DMS 273 (cell line): ENCODE data around the gene ACYP2.
"Not testable (repeated sequence)": the region's sequence is repeated elsewhere in the genome, so short reads cannot be mapped to it uniquely, and the experiment has no call there.

ENCODE experiments used
- DNase-seq: peaks from one replicate; lab custom pipeline; 2025; ENCODE audit not compliant: unreplicated experiment; lab: John Stamatoyannopoulos, UW

ACYP2 gene

DNA sequence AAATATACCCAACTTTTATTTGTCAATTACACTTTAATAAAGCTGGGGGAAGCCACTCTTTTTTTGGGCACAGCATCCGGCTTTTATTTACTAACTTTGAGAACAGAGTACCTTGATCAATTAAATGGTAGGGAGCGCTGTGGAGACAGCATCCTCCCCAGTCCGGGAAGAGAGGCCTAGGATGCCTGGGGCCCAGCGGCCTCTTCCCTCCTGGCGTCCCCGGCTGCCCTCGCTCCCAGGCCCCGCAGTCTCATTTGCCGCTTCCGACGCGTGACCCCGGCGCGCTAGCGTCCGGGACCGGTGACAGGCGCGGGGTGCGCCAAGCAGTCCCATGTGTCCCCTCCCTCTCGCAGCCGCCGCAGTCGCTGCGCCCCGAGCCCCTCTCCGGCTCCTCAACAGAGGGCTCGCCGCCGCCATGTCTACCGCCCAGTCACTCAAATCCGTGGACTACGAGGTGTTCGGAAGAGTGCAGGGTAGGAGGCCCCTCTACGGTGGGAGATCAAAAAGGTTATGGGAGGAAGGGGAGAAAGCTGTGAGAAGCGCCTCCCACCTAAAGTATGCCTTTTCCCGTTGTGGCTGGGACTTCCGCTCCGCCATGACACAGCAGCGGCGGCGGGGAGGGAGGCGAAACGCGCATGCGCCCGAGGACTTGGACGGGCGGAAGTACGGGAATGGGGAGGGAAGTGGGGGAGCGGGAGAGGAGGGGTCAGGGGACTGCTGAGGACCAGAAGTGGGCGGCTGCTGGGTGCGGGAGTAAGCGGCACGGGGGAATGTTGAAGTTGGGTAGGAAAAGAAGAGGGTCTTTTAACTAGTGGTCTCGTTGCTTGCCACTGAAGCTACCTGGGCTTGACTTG is at the start of gene ACYP2:
Gene ACYP2, plus strand, starts transcription at position 332 of the 854 bp plus-strand sequence.
- DNase-seq = peak; percentile 99

DNA sequence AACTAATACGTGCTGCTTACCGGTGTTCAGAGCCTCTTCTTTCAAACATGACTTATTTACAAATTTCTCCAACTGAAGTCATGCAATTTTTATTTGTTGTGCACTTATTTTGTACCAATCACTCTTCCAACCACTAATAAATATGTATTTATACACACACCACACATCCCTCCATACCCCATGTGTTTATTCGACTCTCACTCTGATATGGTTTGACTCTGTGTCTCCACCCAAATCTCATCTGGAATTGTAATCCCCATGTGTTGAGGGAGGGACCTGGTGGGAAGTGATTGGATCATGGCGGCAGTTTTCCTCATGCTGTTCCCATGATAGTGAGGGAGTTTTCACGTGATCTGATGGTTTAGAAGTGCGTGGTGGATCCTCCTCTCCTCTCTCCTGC is 49.5 kb upstream of the ACYP2 start:
- no peak for DNase-seq

DNA sequence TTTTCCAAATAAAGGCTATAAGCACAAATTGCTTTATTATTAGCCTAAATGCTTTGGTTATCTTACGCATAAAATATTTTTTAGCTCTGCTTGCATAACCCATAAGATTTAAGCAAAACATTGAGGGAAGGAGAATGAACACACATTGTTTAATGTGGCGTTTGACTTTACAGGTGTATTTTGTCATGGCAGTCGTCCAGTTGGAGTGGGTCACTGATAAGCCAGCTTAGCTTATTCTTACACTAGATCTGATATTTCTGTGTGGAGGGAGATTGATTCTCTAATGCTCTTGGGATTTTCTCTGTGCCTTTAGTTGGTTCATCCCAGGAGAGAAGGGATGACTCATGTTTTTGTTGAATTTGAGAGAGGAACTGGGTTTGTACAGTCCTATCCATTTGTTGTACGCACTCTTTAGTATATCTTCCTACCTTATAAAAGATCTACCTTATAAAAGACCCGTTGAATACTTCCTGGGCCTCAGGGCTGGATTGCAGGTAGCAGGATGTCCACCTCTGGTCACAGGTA is 47.5 kb upstream of the ACYP2 start:
- DNase-seq = no peak

DNA sequence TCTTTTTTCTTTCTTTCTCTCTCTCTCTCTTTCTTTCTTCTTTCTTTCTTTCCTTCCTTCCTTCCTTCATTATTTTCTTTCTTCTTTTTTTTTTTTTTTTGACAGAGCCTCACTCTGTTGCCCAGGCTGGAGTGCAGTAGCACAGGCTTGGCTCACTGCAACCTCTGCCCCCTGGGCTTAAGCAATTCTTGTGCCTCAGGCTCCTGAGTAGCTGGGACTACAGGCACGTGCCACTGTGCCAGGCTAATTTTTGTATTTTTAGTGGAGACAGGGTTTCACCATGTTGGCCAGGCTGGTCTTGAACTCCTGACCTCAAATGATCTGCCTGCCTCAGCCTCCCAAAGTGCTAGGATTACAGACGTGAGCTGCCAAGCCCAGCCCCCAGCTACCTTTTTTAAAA is 42.9 kb upstream of the ACYP2 start:
- DNase-seq = not testable (repeated sequence)

DNA sequence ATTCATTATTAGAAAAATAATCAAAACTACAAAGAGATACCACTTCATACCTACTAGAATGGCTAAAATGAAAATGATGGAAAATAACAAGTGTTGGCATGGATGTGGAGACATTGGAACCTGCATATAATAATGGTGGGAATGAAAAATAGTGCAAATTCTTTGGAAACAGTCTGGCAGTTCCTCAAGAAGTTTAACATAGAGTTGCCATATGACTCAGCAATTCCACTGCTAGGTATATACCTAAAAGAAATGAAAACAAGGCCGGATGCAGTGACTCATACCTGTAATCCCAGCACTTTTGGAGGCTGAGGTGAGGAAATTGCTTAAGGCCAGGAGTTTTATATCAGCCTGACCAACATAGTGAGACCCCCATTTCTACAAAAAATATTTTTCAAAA is 41.6 kb upstream of the ACYP2 start:
- no peak for DNase-seq

DNA sequence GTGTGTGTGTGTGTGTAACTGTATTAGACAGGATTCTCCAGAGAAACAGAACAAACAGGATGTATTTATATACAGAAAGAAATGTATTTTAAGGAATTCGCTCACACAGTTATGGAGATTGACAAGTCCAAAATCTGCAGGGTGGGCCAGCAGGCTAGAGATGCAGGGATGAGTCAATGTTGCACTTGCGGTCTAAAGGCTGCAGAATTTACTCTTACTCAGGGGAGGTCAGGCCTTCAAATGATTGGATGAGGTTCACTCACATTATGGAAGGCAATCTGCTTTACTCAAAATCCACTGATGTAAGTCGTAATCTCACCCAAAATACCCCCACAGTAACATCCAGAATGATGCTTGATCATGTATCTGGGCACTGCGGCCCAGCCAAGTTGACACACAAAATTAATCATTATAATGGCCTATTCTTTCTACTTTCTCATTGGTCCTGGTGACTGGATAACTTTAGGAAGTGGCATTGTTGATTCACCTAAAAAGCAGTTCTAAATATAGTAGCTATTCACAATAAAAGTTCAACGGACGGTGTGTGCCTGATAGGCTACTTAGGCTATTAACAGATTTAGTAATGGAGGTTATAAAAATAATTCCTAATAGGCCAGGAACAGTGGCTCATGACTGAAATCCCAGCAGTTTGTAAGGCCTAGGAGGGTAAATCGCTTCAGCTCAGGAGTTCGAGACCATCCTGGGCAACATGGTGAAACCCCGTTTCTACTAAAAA is 40.6 kb upstream of the ACYP2 start:
- DNase-seq = no peak

DNA sequence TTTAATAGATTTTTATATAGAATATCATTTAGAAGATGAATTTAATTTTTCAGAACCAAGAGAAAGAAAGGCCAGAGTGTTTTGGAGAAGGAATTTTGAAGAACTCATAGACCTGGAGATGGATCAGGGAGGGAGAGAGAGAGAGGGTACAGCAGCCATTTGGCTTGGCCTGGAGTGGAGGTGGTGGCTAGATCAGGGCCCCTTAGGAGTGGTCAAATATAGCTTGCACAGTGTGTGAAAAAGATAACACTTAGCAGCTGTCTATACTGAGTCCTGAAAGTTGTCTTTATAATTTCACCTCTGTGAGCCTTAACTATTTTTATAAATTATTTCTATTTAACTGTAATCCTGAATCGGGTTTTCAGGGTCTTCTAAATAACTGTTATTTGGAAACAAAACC is 38.8 kb upstream of the ACYP2 start:
- no peak for DNase-seq

DNA sequence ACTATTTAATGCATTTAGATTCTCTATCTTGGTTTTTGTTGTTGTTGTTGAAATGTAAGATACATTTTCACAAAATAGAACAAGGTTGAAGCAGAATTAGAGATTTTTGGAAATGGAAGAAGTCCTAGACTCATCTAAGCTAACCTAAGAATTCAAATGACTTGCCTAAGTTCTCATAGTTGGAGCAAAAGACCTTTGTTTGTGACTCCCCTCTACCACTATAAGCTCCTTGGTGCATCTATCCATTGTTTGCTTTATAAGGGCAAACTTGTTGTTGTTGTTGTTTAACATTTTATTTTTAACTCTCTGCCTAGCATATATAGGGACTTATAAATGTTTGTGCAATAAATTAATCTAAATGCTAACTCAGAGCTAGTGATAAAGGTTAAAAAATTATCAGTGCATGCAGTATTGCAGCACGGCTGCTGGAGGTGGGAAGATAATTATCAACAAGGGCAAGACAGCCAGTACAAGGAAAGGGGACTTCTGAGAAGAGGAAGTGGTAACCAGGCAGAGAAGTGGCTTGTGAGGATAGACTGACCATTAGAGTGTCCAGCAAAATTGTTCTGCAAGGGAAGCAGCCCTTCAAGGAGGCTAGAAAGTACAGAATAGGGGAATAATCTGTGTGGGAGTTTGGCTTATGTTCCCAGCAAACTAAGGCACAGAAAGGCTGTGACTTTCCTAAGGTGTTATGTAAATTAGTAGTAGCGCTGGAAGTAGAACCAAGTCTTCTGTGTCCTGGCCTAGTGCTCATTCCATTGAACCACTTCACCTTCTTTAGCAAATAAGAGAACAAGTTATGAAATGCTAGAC is 38.1 kb upstream of the ACYP2 start:
- no peak for DNase-seq

DNA sequence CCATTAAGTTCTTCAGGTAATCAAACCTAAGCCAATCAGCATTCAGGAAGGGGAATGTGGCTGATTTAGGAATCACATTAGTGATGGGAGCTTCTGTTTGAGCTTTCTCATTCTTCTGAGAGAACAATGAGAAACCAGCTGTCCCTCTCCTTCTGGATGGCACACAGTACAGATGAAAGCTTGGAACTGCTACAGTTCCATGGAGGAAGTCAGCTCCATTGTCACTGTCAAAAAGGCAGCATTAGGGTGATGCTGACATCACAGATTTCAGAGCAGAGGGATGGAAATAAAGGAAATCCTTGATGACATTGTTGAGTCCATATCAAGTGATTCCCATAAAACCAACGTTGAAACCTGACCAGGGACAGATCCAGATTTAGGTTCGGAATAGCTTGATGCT is 36.1 kb upstream of the ACYP2 start:
- no peak for DNase-seq

DNA sequence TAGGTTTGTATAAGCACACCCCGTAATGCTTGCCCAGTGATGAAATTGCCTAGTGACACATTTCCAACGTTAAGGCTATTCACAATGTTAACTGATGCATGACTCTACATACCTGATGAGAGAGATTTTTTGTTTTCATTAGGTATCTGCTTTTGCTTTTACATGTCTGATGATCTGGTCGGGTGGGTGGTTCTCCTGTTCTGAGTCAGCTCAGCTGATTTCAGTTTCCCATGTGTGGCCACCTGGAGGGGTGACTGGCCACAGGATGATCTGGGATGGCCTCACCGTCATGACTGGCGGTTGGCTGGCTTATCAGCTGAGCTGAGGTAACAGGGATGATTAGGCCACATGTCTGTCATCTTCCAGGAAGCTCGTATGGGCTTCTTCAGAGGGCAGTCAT is 33.8 kb upstream of the ACYP2 start:
- DNase-seq = no peak

DNA sequence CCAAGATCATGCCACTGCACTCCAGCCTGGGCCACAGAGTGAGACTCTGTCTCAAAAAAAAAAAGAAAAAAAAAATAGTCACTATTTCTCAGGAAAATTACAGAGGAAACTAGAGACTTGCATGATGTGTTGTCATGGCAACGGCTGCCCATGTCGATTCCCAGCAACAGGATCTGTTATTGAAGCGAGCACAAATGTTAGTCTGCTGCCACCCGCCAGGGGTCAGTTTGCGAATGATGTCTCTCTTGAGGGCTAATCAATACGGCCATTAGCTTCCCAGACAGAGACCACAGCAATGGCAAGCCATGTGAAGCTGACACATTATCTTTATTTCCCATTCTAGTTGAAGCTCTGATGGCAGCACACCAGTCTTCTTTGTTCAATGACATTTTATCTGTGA is 32.4 kb upstream of the ACYP2 start:
- peak; percentile 29 for DNase-seq

DNA sequence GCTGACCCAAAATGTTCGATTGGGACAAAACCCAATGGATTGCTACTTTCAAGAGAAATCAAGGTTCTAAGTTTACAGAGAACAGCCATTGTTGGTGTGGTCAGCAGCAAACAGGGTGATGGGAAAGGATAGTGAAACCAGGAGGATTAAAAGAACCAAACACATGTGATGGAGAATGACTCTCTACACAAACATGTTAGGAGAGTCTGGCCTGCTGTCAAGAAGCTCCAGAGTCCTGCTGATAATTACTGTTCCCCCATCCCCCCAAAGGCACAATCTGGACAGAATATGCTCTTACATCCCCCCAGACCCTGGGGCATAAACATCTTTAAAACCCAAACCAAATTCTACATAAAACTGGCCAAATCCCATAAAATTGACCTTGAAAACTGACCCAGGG is 32.0 kb upstream of the ACYP2 start:
- peak; percentile 33 for DNase-seq

DNA sequence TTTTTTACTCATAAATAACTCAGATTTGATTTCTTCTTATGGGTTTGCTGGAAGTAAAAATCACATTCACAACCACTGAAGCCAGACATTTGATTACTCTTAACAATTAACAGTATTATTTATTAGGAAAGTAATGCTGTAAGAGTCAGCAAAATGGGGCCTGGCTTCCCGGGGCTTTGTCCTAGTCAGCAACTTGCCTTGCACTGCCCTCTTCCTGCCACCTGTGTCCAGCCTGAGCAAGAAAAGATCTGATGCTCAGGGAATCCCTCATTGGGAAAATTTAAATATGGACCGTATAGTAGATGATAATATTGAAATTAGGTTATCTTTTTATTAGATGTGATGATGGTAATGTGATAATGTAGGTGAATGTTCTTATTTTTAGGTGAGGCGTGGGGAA is 30.8 kb upstream of the ACYP2 start:
- DNase-seq = peak; percentile 52

DNA sequence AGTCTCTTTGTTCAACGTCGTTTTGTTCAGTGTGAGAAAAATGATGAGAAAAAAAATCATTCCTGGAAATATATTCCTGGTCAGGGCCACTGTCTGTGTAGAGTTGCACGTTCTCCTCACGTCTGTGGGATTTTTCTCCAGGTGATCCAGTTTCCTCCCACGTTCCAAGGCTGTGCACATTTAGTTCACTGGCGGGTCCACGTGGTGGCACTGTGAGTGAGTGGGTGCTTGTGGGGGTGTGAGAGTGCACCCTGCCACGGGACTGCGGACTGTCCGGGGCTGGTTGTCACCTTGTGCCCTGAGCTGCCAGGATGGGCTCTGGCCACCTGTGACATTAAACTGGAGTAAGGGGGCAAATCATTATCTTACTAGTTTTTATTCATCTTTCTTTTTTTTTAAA is 30.3 kb upstream of the ACYP2 start:
- no peak for DNase-seq

DNA sequence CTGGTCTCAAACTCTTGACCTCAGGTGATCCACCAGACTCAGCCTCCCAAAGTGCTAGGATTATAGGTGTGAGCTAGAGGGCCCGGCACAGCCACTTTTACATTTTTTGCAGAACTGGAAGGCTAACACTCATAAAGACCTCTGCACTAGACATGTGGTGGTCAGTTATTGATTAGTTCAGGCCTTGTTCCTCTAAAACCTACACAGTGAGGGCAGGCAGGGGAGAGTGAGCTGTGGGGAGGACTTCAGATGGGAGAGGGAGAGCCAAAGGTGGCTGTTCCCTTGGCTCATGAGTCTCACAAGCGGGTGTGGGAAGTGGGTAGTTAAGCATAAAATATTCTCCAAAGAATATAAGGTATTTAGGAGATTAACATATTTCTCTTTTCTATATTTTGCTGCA is 29.3 kb upstream of the ACYP2 start:
- no peak for DNase-seq

DNA sequence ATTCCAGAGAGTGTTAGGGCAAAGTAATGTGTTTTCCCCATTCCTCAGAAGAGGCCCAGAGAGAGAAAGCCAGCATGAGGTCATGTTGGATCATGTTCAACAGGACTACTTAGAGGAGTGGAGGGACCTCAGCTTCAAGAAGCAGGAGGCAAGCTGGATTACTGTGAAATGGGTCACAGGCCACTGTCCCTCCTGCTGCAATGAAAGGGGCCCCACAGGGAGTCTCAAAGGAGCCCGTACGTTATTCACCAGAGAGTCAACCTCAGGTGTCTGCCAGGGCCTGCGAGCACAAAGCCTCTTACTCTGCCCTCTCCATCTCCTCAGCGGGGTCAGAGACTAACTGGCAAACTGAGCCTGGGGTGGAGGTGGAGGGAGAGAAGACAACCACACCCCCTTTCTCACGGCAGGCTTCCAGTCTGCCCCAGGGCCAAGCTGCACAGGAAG is 27.2 kb upstream of the ACYP2 start:
- no peak for DNase-seq

DNA sequence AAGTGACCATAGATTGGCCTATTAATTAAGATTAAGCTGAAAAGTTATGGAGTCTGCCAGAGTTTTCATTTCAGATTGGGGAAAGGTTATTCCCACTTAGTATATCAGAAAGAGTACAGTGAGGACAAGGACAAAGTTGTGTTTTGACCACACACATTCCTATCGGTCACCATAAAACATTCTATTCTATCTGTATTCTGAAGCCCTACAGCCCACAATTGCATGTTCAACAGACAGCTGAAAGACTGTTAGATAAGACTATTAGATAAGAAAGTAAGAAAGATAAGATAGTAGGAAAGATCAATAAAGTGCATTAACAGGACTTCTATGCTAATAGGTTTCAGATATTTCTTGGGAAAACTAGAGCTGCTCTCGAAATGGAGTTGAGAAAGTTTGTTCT is 26.7 kb upstream of the ACYP2 start:
- DNase-seq = no peak

DNA sequence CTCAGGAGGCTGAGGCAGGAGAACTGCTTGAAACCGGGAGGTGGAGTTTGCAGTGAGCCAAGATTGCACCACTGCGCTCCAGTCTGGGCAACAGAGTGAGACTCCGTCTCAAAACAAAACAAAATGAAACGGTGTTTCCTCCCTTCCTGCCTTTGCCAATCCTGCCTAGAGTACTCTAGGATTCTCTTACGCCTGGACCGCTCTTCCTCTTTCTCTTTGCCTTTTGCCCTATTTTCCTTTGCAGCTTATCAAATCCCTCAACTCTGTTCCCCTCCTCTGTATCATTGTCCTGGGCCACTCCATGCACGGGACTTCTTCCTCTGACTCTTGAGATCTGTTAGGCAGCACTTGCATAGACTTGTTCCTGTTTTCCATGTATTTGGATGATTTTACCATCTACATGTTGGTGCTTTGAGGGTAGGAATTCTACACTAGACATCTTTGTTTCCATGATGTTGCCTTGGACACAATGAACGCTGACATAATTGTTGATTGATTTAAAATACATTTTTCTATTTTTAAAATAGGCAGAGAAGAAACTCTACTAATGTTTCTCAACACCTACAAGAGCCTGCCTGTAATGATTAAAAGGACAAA is 24.8 kb upstream of the ACYP2 start:
- no peak for DNase-seq

DNA sequence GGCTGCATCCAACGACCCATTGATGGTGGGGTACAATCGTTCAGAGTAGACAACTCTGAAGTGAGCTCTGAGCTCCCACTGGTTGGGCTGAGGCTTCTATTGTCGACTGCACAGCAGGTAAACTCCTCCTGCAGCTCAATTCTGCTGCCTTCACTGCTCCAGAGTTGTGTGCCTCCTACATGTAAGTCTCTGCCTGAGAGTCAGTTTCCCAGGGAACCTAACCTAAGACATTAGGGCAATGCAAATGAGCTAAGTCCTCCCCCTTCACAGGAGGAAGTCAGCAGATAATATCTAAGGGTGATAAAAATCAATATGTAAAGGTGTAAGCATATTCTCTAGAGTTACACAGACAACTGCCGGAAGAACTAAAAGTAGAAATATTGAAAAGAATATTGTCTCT is 22.5 kb upstream of the ACYP2 start:
- DNase-seq = no peak

DNA sequence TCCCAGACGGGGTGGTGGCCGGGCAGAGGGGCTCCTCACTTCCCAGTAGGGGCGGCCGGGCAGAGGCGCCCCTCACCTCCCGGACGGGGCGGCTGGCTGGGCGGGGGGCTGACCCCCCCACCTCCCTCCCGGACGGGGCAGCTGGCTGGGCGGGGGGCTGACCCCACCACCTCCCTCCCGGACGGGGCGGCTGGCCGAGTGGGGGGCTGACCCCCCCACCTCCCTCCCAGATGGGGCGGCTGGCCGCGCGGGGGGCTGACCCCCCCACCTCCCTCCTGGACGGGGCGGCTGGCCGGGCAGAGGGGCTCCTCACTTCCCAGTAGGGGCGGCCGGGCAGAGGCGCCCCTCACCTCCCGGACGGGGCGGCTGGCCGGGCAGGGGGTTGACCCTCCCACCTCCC is 20.0 kb upstream of the ACYP2 start:
- DNase-seq = not testable (repeated sequence)

DNA sequence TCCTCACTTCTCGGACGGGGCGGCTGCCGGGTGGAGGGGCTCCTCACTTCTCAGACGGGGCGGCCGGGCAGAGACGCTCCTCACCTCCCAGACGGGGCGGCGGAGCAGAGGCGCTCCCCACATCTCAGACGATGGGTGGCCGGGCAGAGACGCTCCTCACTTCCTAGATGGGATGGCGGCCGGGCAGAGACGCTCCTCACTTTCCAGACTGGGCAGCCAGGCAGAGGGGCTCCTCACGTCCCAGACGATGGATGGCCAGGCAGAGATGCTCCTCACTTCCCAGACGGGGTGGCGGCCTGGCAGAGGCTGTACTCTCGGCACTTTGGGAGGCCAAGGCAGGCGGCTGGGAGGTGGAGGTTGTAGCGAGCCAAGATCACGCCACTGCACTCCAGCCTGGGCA is 19.3 kb upstream of the ACYP2 start:
- DNase-seq = not testable (repeated sequence)
